ENCODE data around the gene GABBR2. TPM values are rescaled to one million over a fixed set of nuclear protein-coding genes. Genes with fewer than 3 reads are reported as not detected.

The GABBR2 gene
- total RNA-seq, 1 experiment from 2014 or later, result not detected

DNA sequence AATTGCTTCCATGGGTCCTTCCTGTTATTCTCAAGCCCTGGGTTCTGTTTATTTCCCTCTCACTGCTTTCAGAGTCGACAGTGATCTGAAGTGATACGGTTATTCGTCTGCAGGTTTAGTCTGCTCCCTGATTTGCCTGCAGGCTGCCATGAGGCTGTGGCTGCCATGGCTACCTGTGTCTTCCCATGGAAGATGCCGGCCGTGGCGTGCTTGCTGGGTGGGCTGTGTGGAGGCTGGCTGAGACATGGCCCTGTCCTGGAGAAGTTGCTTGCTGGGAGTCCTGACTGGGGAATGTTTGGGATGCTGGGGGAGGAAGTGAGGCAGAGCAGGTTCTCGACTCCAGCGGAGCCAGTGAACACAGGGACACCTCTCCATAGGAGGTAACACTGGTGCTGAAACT lies 349.2 kb downstream of the GABBR2 start:
- Histone ChIP-seq H3K4me1 (ENCODE audit: insufficient read depth, low read length, poor library complexity, severe bottlenecking) (no peaks in the 10 kb centered on the region), H3K36me3 (ENCODE audit: insufficient read depth, low read length, poor library complexity, severe bottlenecking) (no peaks in the 10 kb centered on the region), H3K27ac (ENCODE audit: low read depth, low read length, poor library complexity, severe bottlenecking) (no peak overlapping the region), H3K9me3 (ENCODE audit: low read depth, low read length, poor library complexity, severe bottlenecking) (no peaks in the 10 kb centered on the region), H3K27me3 (replicated peaks; ENCODE audit: insufficient read depth, low read depth, low read length, poor library complexity) (peaks cover 28% of the 10 kb centered on the region), H3K4me3 (ENCODE audit: low read depth, low read length, poor library complexity, severe bottlenecking) (no peak overlapping the region)
- ChIA-PET CTCF (no interaction called here), POLR2A (ENCODE audit: low non-redundant PET) (no interaction called here)
- DNase-seq (ENCODE audit: low spot score), result no peak
- TF ChIP-seq, protein P1, sequence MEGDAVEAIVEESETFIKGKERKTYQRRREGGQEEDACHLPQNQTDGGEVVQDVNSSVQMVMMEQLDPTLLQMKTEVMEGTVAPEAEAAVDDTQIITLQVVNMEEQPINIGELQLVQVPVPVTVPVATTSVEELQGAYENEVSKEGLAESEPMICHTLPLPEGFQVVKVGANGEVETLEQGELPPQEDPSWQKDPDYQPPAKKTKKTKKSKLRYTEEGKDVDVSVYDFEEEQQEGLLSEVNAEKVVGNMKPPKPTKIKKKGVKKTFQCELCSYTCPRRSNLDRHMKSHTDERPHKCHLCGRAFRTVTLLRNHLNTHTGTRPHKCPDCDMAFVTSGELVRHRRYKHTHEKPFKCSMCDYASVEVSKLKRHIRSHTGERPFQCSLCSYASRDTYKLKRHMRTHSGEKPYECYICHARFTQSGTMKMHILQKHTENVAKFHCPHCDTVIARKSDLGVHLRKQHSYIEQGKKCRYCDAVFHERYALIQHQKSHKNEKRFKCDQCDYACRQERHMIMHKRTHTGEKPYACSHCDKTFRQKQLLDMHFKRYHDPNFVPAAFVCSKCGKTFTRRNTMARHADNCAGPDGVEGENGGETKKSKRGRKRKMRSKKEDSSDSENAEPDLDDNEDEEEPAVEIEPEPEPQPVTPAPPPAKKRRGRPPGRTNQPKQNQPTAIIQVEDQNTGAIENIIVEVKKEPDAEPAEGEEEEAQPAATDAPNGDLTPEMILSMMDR (conservative IDR thresholded peaks at IDR 0.05; ENCODE audit: low read depth, low read length), result no peak
- no peak for TF ChIP-seq EZH2 (IDR thresholded peaks at IDR 0.05; ENCODE audit: borderline replicate concordance, low read depth, low read length, poor library complexity, severe bottlenecking)
- no TSS peak for BruUV-seq (replicated peaks)
- intact Hi-C loops (cut with micrococcal nuclease; ENCODE audit: unreplicated experiment), result no loop called here

DNA sequence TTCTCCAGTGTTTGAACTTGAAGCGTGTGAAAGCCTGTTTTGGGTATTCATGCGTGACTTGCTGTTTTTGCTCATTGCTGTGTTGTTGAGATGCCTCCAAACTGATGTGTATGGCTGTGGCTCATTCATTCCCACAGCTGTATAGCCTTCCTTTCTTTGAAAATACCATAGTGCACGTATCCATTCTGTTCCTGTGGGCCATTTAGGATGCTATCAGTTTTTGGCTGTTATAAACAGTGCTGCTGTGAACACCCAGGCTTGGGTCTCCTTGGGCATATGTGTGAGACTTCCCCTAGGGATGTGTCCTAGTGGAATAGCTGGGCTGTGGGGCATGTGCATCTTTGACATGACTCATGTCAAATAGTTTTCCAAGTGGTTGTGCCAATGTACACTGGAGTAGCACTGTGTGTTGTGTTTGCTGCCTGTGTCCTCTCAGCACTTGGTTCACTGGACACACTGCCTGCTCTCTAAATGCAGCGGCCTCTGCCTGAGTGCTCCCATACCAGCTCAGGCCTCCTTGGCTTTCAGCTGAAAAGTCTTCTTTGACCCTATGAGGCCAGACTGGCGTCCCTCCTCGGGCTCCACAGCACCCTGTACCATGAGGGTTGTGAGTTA lies 350.7 kb downstream of the GABBR2 start:
- H3K27ac ChIP-seq (ENCODE audit: low read depth, low read length, poor library complexity, severe bottlenecking), result no peak overlapping the region
- ChIA-PET CTCF (no interaction called here), POLR2A (ENCODE audit: low non-redundant PET) (no interaction called here)
- no peaks in the 10 kb centered on the region for H3K4me1 ChIP-seq (ENCODE audit: insufficient read depth, low read length, poor library complexity, severe bottlenecking)
- H3K4me3 ChIP-seq (ENCODE audit: low read depth, low read length, poor library complexity, severe bottlenecking), result no peak overlapping the region
- peaks cover 23% of the 10 kb centered on the region for H3K27me3 ChIP-seq (replicated peaks; ENCODE audit: insufficient read depth, low read depth, low read length, poor library complexity)
- no peak for TF ChIP-seq EZH2 (IDR thresholded peaks at IDR 0.05; ENCODE audit: borderline replicate concordance, low read depth, low read length, poor library complexity, severe bottlenecking)
- TF ChIP-seq, protein P1 (conservative IDR thresholded peaks at IDR 0.05; ENCODE audit: low read depth, low read length), result no peak
- H3K36me3 ChIP-seq (ENCODE audit: insufficient read depth, low read length, poor library complexity, severe bottlenecking), result no peaks in the 10 kb centered on the region
- no TSS peak for BruUV-seq (replicated peaks)
- no peak for DNase-seq (ENCODE audit: low spot score)
- H3K9me3 ChIP-seq (ENCODE audit: low read depth, low read length, poor library complexity, severe bottlenecking), result no peaks in the 10 kb centered on the region
- intact Hi-C loops (cut with micrococcal nuclease; ENCODE audit: unreplicated experiment), result no loop called here

DNA sequence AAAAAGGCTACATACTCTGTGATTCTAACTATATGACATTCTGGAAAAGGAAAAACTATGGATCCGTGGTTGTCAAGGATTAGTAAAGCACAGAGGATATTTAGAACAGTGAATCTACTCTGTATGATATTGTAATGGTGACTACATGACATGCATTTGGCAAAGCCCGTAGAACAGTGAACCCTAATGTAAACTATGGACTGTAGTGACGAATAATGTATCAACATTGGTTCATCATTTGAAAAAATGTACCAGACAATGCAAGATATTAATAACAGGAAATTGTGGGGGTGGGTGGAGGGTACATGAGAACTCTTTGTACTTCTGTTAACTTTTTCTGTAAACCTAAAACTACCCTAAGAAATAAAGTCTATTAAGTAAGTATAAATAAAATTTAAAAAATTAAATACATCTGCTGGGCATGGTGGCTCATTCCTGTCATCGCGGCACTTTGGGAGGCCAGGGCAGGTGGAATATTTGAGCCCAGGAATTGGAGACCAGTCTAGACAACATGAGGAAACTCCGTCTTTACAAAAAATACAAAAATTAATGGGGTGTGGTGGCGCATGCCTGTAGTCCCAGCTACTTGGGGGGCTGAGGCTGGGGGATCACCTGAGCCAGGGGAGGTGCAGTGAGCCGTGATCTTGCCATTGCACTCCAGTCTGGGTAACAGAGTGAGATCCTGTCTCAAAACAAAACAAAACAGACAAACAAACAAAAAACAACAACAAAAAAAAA lies 351.6 kb downstream of the GABBR2 start:
- Histone ChIP-seq H3K4me3 (ENCODE audit: low read depth, low read length, poor library complexity, severe bottlenecking) (no peak overlapping the region), H3K9me3 (ENCODE audit: low read depth, low read length, poor library complexity, severe bottlenecking) (no peaks in the 10 kb centered on the region), H3K4me1 (ENCODE audit: insufficient read depth, low read length, poor library complexity, severe bottlenecking) (no peaks in the 10 kb centered on the region), H3K27me3 (replicated peaks; ENCODE audit: insufficient read depth, low read depth, low read length, poor library complexity) (peaks cover 17% of the 10 kb centered on the region), H3K27ac (ENCODE audit: low read depth, low read length, poor library complexity, severe bottlenecking) (no peak overlapping the region), H3K36me3 (ENCODE audit: insufficient read depth, low read length, poor library complexity, severe bottlenecking) (no peaks in the 10 kb centered on the region)
- no TSS peak for BruUV-seq (replicated peaks)
- POLR2A ChIA-PET (ENCODE audit: low non-redundant PET), result no interaction called here
- CTCF ChIA-PET, result no interaction called here
- intact Hi-C loops (cut with micrococcal nuclease; ENCODE audit: unreplicated experiment), result no loop called here
- no peak for TF ChIP-seq EZH2 (IDR thresholded peaks at IDR 0.05; ENCODE audit: borderline replicate concordance, low read depth, low read length, poor library complexity, severe bottlenecking)
- TF ChIP-seq, protein P1 (conservative IDR thresholded peaks at IDR 0.05; ENCODE audit: low read depth, low read length), result no peak
- DNase-seq (ENCODE audit: low spot score), result no peak

Measured in A673 (cell line).